Measurements from ENCODE around the gene UBQLN4.
A peak's percentile ranks its signal among the peaks of the same experiment; 100 is the strongest.

Gene UBQLN4

GRCh38 chr1:156006666-156007376, 46.8 kb downstream of the UBQLN4 start:
- no peak for DNase-seq

GRCh38 chr1:156004843-156005584, 48.6 kb downstream of the UBQLN4 start:
- no peak for DNase-seq

GRCh38 chr1:156003923-156004188, 49.7 kb downstream of the UBQLN4 start:
- no peak for DNase-seq

- DNase-seq = no peak
These were observed 51.2 kb downstream of the UBQLN4 start for GRCh38 chr1:156002188-156002911.

- DNase-seq = no peak
These were observed 51.9 kb downstream of the UBQLN4 start for GRCh38 chr1:156001662-156002171.

GRCh38 chr1:156001021-156001661, 52.5 kb downstream of the UBQLN4 start:
- DNase-seq = no peak

GRCh38 chr1:155999964-156000363, 53.6 kb downstream of the UBQLN4 start:
- DNase-seq = no peak

GRCh38 chr1:155996166-155996565, 57.4 kb downstream of the UBQLN4 start:
- DNase-seq = no peak

- DNase-seq = no peak
These were observed 60.0 kb downstream of the UBQLN4 start for GRCh38 chr1:155993595-155993994.

GRCh38 chr1:155990005-155990739, 63.4 kb downstream of the UBQLN4 start:
- DNase-seq = no peak

GRCh38 chr1:155989242-155990004, 64.2 kb downstream of the UBQLN4 start:
- DNase-seq = peak; percentile 76
